Activated CD8-positive, alpha-beta memory T cell treated with anti-CD3 and anti-CD28 coated beads for 4 hours (primary cell): Measurements from ENCODE around the gene CTNNA2.

ENCODE experiments used
- DNase-seq, 2 donors: peaks; one replicate each; pipeline ENCODE4 v3.0.0-alpha.2; 2020; ENCODE audit warnings: low read depth in 2 of 2

CTNNA2 gene

GRCh38 chr2:79788952-79789651, 276.3 kb downstream of the CTNNA2 start:
- no peak for DNase-seq

DNA sequence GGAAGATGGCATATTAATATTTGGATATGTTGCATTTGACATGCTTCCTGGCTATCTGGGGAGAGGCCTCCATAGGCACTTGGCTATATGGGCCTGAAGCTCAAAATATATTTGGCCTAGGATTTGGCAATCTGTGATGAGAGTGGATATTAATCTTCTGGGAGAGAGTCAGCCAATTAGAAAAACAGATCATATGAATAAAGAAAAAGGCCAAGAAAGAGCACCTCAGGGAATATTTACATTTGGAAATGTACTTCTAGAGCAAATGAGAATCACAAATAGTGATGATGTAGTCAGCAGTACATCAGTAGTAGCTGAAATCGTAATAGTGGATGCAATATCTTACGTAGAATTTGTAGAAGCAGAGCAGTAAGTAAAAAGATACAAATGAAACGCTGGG, 277.0 kb downstream of the CTNNA2 start:
- no peak for DNase-seq

GRCh38 chr2:79792090-79792489, 279.2 kb downstream of the CTNNA2 start:
- no peak for DNase-seq

DNA sequence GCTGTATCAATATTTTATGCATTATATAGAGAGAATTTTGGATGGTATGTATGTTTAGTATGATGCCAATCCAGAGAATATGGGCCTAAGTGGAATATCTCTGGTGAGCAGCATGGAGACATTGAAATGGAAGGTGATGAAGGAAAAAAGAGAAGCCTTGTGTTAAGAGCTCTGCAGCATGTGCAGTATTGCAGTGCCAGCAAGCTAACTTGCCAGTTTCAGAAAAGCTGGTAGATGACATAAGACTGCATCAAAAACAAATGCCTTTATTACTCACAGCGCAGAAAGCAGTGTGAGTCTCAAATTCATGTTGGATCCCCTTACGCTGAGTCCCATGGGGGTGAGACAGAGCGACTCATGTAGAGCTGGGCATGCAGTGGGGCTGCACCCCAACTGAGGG, 280.2 kb downstream of the CTNNA2 start:
- DNase-seq = no peak

DNA sequence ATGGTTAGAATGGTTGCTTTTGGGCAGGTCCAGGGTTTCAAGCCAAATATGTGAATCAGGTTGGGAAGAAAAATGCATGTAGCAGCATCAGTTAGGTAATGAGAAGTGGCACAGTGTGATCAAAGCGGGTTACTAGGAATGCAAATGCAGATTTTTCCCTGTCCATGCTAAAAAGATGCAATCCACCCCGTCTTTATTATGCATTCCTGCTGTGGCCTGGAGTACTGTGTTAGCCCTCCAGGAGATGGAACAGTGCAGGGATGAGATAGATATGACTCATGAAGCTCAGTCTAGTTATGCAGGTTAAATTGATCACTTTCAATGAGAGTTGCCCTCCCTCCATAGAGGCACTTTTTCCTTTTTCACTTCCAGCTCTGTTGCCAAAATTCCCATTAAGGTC, 283.8 kb downstream of the CTNNA2 start:
- DNase-seq = no peak

DNA sequence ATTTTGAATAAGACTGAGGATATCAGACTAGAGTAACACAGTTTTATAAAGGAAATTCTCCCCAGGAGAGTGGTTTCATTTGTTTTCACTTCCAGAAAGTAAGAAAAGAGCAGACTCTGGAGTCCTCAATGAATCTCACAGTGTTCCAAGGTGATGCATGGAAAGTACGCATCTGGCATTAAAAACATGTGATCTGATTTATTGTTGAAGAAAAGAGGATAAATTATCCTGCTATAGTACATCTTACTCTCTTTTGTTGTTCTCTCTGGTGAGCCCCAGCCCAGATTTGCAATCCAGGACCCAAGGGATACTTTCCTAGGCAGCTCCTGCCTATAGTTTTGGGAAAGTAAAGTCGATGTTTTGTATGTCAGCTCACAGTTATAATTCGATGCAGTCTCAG, 285.9 kb downstream of the CTNNA2 start:
- no peak for DNase-seq

DNA sequence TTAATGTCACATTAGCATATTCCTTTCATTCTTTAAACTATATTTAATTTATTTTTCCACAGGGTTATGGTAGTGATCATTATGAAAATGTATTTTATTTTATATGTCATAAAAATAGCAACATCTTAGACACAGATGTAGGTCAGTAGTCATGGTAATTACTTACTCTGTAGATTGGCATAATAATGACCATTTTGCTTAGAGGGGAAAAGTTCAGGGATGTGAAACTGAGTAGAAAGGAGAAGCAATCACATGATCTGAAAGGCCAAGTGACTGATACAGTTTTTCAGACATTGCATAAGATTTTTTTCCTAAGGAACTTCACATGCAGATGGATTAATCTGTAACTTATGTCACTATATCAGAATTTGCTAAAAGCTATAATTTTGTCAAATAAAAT, 286.9 kb downstream of the CTNNA2 start:
- no peak for DNase-seq

DNA sequence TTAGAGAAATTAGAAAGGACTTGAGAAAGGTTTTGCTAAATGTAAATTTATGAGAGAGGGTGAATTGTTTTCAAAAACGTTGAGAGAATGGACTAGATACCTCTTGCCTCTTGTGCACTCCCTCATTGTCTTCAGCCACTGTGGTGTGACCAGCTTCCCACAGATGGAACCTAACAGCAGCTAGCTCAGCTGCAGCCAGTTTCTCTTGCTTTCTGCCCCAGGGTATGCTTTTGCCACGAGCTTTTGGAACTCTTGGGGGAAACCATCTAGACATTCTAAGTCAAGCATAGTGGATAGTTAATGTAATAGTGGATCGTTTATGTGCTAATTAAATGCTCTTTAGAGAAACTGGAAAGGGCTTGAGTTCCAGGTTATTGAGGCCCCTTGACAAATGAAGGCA, 288.2 kb downstream of the CTNNA2 start:
- no peak for DNase-seq

DNA sequence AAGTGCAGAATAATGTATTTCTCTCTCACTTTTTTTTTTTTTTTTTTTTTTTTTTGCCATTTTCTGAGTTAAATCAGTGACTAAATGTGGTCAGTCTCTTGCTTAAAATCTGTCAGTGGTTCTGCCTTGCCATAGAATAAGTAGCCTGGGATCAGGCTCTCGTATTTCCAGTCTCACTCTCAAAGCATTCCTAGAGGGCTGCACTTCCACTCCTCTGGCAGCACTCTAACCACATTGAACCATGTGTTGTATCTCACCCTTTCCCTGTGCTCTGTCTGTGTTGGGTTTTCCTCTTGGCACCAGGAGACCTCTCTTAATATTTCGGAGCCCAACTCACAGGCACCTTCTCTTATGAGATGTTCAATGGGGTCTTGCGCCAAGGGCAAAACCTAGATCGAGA, 304.4 kb downstream of the CTNNA2 start:
- DNase-seq = no peak

GRCh38 chr2:79820281-79820680, 307.4 kb downstream of the CTNNA2 start:
- DNase-seq = no peak

DNA sequence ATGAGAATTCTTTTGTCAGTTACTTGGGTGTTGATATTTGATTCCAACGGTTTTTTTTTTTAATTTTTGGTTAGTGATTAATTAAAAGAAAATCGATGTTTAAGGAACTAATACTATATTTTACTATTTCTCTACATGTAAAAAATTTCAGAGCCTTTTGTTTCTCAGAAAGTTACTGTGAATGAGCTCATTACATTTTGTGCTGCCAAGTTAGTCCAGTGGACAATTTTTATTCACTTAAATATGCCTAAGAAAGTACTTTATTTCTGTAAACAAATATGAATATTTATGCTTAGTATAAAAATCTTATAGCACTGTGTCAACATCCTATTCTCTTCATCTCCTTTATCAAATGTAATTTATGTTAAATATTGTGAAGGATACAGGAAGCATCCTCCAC, 309.3 kb downstream of the CTNNA2 start:
- DNase-seq = no peak

DNA sequence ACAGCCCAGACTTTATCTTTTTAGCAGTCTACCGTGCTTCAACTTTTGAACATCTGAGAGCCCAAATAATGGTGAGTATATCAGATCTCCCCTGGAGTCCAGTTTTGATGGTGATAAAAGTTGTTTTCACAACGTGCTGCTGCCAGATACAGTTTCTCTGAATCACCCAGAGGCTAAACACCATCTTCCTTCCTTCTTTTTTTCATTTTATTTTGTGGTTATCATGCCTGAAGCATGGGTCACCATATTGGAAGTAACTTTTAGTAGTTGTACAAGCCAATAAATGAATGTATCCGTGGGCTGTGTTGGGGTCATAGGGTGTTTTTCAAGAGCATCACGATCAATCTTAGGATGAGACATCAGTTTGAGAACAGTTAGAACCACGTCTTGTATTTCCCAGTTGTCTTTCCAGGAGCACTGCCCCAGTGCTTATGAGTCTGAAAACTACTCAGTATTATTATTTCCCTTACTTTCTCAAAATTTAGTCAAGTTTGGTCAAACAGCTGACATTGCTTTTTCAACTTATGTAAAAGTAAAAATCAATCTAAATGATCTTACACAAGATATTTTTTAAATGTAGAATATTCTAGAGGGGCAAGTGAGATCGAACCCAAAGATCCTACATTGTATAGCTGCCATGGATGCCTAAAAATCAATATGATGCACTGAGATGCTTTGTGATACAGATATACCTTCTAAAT, 311.4 kb downstream of the CTNNA2 start:
- no peak for DNase-seq

DNA sequence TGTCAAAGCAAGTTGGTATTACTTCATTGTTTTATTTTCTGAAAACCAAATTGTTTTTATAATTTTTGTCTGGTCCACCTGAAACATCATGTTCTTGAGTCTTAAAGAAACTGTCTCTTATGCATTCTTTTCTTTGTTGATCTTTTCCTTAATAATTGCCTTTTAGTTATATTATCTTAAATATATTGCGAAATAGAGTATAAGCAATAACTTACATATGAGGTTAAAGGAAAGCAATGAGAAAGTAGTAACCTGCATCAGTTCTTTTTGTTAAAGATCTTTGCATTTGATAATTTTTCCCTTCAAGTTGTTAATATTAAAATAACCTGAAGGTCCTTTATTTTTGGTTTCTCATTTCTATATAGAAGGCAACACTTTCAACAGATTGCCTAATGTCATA, 315.0 kb downstream of the CTNNA2 start:
- no peak for DNase-seq

DNA sequence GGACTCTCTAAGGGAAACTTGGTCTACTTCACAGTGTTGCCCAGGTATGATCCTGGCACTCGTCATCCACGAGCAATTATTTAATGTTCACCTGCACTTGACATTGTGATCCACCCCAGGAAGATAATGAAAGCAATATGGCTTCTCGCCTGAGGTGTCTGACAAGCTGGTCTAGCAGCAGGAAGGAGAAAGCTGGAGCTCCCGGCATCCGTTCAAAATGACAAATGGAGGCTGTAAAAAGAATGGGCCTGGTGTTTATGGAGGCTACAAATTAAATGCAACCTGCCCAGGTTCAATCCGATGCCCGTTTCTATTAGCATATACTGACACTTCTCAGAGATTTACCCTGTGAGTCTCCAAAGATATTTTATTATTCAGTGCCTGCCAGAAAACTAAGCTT, 317.6 kb downstream of the CTNNA2 start:
- DNase-seq = no peak

DNA sequence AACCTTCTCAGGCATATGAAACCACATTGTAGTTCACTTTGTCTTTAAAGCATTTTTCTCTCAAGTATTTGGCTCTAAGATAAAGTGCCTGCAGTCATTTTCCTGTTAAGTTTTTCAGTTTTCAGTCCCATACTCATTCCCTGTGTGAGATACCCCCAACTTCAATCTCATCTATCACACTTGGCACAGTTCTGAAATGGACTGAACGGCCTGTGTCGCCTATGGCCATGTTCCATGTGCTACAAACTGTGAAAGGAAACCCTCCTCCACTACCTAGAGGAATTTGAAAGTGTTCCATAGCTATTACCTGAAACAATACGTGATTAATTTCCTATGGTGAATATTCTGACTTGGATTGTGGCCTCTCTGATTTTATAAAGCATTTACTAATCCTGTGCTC, 319.1 kb downstream of the CTNNA2 start:
- DNase-seq = no peak

DNA sequence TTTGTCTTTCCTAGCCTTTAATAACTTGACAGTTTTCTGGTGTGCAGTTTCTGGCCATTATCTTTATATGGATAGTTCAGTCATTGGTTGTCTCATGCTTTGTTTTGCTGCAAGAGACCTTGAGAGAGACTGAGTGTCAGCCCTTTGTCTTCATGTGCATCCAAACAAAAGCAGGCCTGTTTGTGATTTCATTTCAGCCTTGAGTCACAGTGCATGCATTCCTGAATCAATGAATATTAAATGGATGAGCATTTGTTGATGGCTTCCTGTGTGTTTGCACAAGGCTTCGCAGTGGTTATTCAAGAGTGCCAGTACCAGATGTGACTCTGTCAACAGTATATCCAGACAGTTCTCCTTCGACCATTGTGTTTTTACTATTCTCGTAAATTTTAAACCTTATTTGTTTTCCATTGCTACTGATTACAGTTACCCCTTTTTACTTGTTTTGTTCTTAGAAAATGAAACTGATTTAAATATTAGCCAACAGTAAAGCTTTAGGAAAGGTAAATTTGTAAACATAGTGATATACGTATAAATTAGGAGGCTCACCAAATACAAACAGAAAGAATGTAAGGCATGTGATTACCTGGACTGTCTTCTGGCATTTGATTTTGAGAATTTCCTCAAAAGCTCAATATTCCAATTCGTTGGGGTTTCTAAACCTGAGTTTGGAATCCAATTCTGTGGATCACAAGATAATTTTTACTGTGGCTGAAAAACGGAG, 319.8 kb downstream of the CTNNA2 start:
- DNase-seq = no peak

- no peak for DNase-seq
These were observed 320.5 kb downstream of the CTNNA2 start for GRCh38 chr2:79833235-79833878.

DNA sequence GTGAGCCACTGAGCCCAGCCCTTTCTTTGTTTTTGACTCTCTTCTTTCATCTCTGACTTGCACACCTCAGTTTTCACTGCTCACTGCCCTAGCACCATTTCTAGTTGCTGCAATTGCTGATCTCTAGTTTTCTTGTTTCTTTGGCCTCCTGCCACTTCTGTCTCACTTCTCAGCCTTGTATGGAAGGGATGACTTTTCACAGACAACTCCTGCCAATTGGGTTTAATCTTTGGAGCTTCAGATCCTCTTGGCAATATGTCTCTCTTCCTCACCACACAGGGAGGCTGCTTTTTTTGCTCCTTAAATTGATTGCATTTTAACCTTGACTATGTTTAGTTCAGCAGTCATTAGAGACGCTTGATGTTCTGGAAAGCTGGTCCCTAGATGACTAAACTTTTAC, 323.1 kb downstream of the CTNNA2 start:
- DNase-seq = no peak

DNA sequence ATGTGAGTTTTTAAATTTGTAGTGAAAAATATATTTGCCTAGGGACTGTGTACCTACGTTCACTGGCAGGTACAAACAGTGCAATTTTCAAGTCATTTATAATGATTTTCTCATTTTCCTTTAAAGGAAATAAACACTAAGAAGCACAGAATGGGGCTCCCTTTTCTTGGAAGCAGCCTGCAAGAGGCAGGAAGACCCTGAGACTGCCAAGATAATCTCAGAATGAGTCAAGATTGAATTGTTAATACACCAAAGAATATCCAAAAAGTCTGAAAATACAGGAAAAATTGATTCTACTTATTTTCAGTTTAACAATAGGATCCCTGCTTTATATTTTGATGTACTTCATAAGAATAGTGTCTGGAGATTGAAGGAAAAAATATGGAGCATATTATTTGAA, 331.2 kb downstream of the CTNNA2 start:
- no peak for DNase-seq

DNA sequence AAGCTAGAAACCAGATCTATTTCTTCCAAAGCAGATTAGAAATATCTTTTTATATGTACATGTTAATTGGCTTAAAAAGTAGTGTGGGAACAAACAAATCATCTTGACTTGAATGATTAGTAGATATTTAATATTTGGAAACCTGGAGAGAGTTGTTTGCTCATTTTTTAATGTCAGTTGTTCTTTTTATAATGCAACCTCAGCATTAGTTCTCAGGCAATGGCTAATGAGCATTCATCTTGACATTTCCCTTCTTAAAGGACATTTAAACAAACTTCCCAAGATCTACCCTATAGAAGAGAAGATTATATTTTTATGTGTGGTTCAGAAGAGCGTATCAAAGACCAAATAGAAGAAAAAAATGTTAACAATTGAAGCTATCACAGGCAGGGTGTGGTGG, 334.0 kb downstream of the CTNNA2 start:
- no peak for DNase-seq

DNA sequence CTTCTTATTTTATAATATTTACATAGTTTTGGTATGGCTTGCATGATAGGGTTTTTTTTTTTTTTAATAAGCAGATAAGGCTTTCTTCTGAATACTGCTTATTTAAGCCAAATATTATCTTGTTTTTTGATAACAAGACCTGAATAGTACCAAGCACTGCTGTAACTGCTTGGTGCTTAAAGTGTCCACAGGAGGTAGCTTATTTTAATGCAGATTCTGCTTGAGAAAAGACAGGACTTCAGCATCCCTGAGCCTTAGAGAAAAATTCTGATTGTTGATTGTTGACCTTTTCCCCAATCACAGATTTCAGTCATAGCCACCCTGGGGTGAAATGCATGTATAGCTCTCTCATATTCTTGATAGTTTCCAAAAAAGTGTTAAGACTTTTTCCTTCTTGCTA, 336.4 kb downstream of the CTNNA2 start:
- DNase-seq = no peak

DNA sequence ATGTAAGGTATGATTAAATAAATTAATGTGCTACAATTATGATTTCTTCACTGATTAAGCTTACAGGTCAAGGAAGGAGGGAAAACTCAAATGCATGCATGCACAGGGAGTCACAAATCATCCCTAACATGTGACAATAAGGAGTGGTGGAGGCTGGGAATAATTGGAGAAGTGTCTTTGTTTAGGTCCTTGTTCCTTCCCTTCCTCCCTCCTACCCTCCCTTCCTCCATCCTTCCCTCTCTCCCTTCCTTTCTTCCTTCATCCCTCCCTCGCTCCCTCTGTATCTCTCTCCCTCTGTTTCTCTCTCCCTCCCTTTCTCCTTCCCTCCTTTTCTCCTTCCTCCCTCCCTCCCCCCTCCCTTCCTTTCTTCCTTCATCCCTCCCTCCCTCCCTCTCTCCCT, 337.1 kb downstream of the CTNNA2 start:
- DNase-seq = no peak

DNA sequence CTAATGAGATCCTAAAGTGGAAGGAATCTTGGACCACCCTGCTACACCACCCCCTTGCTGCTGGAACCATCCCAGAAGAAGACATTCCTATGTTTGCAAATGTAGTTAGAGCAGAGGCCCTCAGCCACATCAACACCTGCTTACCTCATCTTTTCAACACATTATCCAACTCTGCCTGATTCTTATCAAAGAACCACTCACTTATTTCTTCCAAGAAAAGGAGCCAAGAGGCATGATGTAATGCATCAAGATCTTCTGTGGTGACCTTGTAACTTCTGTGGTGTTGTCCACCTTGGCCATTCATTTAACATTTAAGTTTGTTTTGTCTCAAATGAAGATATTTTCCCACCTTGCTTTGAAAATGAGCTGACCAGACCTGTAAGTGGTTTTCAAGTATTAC, 338.1 kb downstream of the CTNNA2 start:
- no peak for DNase-seq
